ENCODE measurements around the gene NPTX1. TPM values are rescaled to one million over a fixed set of nuclear protein-coding genes. Genes with fewer than 3 reads are reported as not detected.

The NPTX1 gene
- total and polyA plus RNA-seq, 2 of the 13 experiments (the other 11 are each of a cell fraction or from before 2014, with no cell fraction given) = 0.01 TPM; not detected in 1

GRCh38 chr17:80442323-80442659, 34.1 kb downstream of the NPTX1 start (continued):
- TF ChIP-seq SMAD9 (CRISPR knock-in tag; IDR thresholded peaks at IDR 0.05) = no peak
- TF ChIP-seq MTF1 (CRISPR knock-in tag; IDR thresholded peaks at IDR 0.05) = no peak

GRCh38 chr17:80441598-80442322, 34.6 kb downstream of the NPTX1 start:
- no peak for DNase-seq (ENCODE audit: low spot score)
- Histone ChIP-seq H3K4me1 (ENCODE audit: insufficient read depth, low read length) (peaks cover 4% of the 10 kb centered on the region), H3K27ac (ENCODE audit: extremely low read length, insufficient read depth, low read length) (no peak overlapping the region), H3K79me2 (ENCODE audit: insufficient read depth, low read length) (no peaks in the 10 kb centered on the region), H3K4me3 (replicated peaks in 1 of 3; ENCODE audit: insufficient read depth in 1 of 3, low read depth in 2 of 3, low read length in 3 of 3) (no peak overlapping the region), H2AFZ (ENCODE audit: low read length) (no peak overlapping the region), H3K36me3 (replicated peaks in 1 of 2; ENCODE audit: control insufficient read depth in 1 of 2, insufficient read depth in 2 of 2, low read length in 2 of 2) (no peaks in the 10 kb centered on the region), H3K9me3 (ENCODE audit: low read length) (no peaks in the 10 kb centered on the region), H3K4me2 (ENCODE audit: low read depth, low read length) (no peak overlapping the region), H3K27me3 (ENCODE audit: control insufficient read depth in 1 of 2, insufficient read depth in 2 of 2, low read length in 2 of 2) (peaks cover 7 to 18% of the 10 kb centered on the region in 2 experiments; a peak in 3 of 5 replicates), H4K20me1 (ENCODE audit: insufficient read depth, low read length) (peaks cover 14% of the 10 kb centered on the region; the same call in 1 of the 2 replicates), H3K9ac (ENCODE audit: insufficient read depth, low read depth, low read length) (no peak overlapping the region)
- ChIA-PET CTCF (ENCODE audit: low intra/inter-chr PET ratio, low total read pairs) (no interaction called here), POLR2A (interaction anchor here (1.7 kb wide), 1 partner anchor 13 kb away, joined by 6 read pairs; no protein-coding TSS in a partner anchor)
- WGBS (ENCODE audit: low lambda C conversion rate) = 50% methylated on average over 11 of the region's 14 CpGs
- FAIRE-seq = no peak
- no TSS peak for BruUV-seq (replicated peaks)
- ATAC-seq = no peak
- intact Hi-C loops (cut with micrococcal nuclease; ENCODE audit: unreplicated experiment) = no loop called here
- in situ Hi-C loops (cut with HindIII; ENCODE audit: extremely low pct_ligation_motif_present, low pct_unique_long_range_greater_than_20kb) = no loop called here
- TF ChIP-seq SALL2 (CRISPR knock-in tag; IDR thresholded peaks at IDR 0.05) = no peak
- TF ChIP-seq DPF2 (CRISPR knock-in tag; IDR thresholded peaks at IDR 0.05; ENCODE audit: borderline replicate concordance, low read depth) = no peak
- TF ChIP-seq ZFP37 (CRISPR knock-in tag; IDR thresholded peaks at IDR 0.05; ENCODE audit: borderline replicate concordance) = no peak
- no peak for TF ChIP-seq ZNF18 (CRISPR knock-in tag; IDR thresholded peaks at IDR 0.05; ENCODE audit: insufficient replicate concordance)
- no peak for TF ChIP-seq ZMYM3 (CRISPR knock-in tag; IDR thresholded peaks at IDR 0.05)
- TF ChIP-seq TFDP2 (CRISPR knock-in tag; IDR thresholded peaks at IDR 0.05) = no peak
- TF ChIP-seq BRD4 (CRISPR knock-in tag; IDR thresholded peaks at IDR 0.05) = no peak
- no peak for TF ChIP-seq DNMT3B (CRISPR knock-in tag; conservative IDR thresholded peaks at IDR 0.05)
- no peak for TF ChIP-seq ZFP90 (CRISPR knock-in tag; IDR thresholded peaks at IDR 0.05; ENCODE audit: borderline replicate concordance)
- no peak for TF ChIP-seq RBM39 (IDR thresholded peaks at IDR 0.05; ENCODE audit: low read depth, low read length, poor library complexity, severe bottlenecking)
- TF ChIP-seq ZNF784 (CRISPR knock-in tag; IDR thresholded peaks at IDR 0.05; ENCODE audit: borderline replicate concordance) = no peak
- TF ChIP-seq GPBP1L1 (CRISPR knock-in tag; IDR thresholded peaks at IDR 0.05) = no peak
- no peak for TF ChIP-seq ARID2 (CRISPR knock-in tag; IDR thresholded peaks at IDR 0.05; ENCODE audit: borderline replicate concordance)
- TF ChIP-seq PHF5A (CRISPR knock-in tag; IDR thresholded peaks at IDR 0.05; ENCODE audit: low read depth, unreplicated experiment) = no peak
- no peak for TF ChIP-seq THAP7 (CRISPR knock-in tag; IDR thresholded peaks at IDR 0.05)
